ENCODE data around the gene TTC12. TPM values are rescaled to one million over a fixed set of nuclear protein-coding genes. Genes with fewer than 3 reads are reported as not detected.

TTC12 gene
- total and polyA plus RNA-seq, 10 of the 15 experiments (the other 5 are each of a cell fraction or from before 2014, with no cell fraction given) = 3.7 to 14.0 (median 8.1) TPM

DNA sequence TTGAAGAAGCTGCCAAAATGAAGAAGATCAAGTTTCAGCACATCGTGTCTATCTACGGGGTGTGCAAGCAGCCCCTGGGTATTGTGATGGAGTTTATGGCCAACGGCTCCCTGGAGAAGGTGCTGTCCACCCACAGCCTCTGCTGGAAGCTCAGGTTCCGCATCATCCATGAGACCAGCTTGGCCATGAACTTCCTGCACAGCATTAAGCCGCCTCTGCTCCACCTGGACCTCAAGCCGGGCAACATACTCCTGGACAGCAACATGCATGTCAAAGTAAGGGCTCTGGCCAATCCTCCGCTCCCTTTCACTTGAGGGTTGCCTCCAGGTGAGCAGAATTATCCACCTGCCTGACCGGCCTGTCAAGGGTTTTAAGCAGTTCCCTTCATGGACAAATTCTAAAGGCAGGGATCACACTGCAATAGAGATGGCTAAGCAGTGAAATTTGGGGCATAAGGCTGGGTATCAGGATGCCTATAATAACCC, 79.2 kb downstream of the TTC12 start (continued):
- TF ChIP-seq EGR1 (IDR thresholded peaks at IDR 0.05; ENCODE audit: borderline replicate concordance in 1 of 2, low read depth in 2 of 2, low read length in 2 of 2) (no peak), CHD2 (IDR thresholded peaks at IDR 0.05; ENCODE audit: borderline replicate concordance, low read depth, low read length) (no peak), SPI1 (IDR thresholded peaks at IDR 0.05; ENCODE audit: borderline replicate concordance, insufficient read depth, low read depth, low read length) (no peak), TARDBP (IDR thresholded peaks at IDR 0.05; ENCODE audit: borderline replicate concordance) (no peak), SREBF2 (IDR thresholded peaks at IDR 0.05; ENCODE audit: low read length) (no peak)
- TF ChIP-seq, protein P1, sequence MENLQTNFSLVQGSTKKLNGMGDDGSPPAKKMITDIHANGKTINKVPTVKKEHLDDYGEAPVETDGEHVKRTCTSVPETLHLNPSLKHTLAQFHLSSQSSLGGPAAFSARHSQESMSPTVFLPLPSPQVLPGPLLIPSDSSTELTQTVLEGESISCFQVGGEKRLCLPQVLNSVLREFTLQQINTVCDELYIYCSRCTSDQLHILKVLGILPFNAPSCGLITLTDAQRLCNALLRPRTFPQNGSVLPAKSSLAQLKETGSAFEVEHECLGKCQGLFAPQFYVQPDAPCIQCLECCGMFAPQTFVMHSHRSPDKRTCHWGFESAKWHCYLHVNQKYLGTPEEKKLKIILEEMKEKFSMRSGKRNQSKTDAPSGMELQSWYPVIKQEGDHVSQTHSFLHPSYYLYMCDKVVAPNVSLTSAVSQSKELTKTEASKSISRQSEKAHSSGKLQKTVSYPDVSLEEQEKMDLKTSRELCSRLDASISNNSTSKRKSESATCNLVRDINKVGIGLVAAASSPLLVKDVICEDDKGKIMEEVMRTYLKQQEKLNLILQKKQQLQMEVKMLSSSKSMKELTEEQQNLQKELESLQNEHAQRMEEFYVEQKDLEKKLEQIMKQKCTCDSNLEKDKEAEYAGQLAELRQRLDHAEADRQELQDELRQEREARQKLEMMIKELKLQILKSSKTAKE (IDR thresholded peaks at IDR 0.05; ENCODE audit: low read depth, poor library complexity, severe bottlenecking) = no peak

DNA sequence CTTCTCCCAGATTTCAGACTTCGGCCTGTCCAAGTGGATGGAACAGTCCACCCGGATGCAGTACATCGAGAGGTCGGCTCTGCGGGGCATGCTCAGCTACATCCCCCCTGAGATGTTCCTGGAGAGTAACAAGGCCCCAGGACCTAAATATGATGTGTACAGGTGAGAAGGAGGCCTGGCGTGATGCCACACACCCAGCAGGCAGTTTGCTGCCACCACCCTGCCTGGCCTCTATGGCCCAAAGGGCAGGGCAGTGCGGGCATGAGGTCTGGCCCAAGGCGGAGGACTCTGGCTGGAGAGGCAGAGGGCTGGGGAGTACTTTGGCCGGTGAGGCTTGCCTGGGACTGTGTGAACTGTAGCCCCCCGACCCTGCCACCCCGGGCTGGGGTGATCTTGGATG, 80.5 kb downstream of the TTC12 start:
- Histone ChIP-seq H3K27me3 (replicated peaks in 1 of 2; ENCODE audit: control insufficient read depth in 2 of 2, insufficient read depth in 2 of 2, low read length in 1 of 2) (peaks cover 0 to 2% of the 10 kb centered on the region in 2 experiments; a peak in 2 of 4 replicates), H3K79me2 (ENCODE audit: control insufficient read depth, insufficient read depth, low read length) (no peaks in the 10 kb centered on the region), H3K36me3 (ENCODE audit: control insufficient read depth in 2 of 2, insufficient read depth in 2 of 2, low read length in 1 of 2) (no peaks in the 10 kb centered on the region), H3K9me3 (replicated peaks; ENCODE audit: control insufficient read depth, insufficient read depth, low read length) (no peaks in the 10 kb centered on the region), H3K4me1 (ENCODE audit: control insufficient read depth, insufficient read depth, low read length) (no peaks in the 10 kb centered on the region), H4K20me1 (ENCODE audit: control insufficient read depth, insufficient read depth) (no peaks in the 10 kb centered on the region), H3K4me2 (ENCODE audit: control insufficient read depth, insufficient read depth) (no peak overlapping the region), H3K4me3 (no peak overlapping the region), H3K9ac (ENCODE audit: control insufficient read depth, insufficient read depth, low read length) (no peak overlapping the region), H3K27ac (ENCODE audit: control insufficient read depth, insufficient read depth) (no peak overlapping the region), H2AFZ (ENCODE audit: control insufficient read depth, low read depth, low read length) (no peak overlapping the region)
- ChIA-PET RAD21 (ENCODE audit: unreplicated experiment) (no interaction called here), CTCF (no interaction called here), POLR2A (interaction anchor here (0.6 kb wide), 1 partner anchor 136 kb away, joined by 4 read pairs; no protein-coding TSS in a partner anchor), SMC1A (ENCODE audit: uncharacterized antibody, unreplicated experiment) (no interaction called here)
- BruUV-seq (replicated peaks) = no TSS peak
- intact Hi-C loops (cut with micrococcal nuclease; ENCODE audit: unreplicated experiment) = no loop called here
- in situ Hi-C loops (cut with MboI) = no loop called here
- WGBS (ENCODE audit: insufficient coverage, insufficient replicate concordance, low lambda C conversion rate, missing lambda C conversion rate) = 28% methylated on average over 11 of the region's 11 CpGs
- FAIRE-seq = no peak
- no peak for DNase-seq (ENCODE audit: low read depth, low spot score)
- ATAC-seq = no peak
- TF ChIP-seq, protein P2, sequence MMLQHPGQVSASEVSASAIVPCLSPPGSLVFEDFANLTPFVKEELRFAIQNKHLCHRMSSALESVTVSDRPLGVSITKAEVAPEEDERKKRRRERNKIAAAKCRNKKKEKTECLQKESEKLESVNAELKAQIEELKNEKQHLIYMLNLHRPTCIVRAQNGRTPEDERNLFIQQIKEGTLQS (IDR thresholded peaks at IDR 0.05; ENCODE audit: borderline replicate concordance, extremely low read depth, low read depth, low read length) = no peak
- TF ChIP-seq LARP7 (IDR thresholded peaks at IDR 0.05) = no peak
- no peak for TF ChIP-seq CHD4 (IDR thresholded peaks at IDR 0.05)
- TF ChIP-seq FOXM1 (IDR thresholded peaks at IDR 0.05; ENCODE audit: low read depth, low read length) = no peak
- TF ChIP-seq JUNB (IDR thresholded peaks at IDR 0.05) = no peak
- TF ChIP-seq ZNF217 (IDR thresholded peaks at IDR 0.05) = no peak
- no peak for TF ChIP-seq MTA3 (IDR thresholded peaks at IDR 0.05; ENCODE audit: borderline replicate concordance, low read length)
- TF ChIP-seq TCF12 (IDR thresholded peaks at IDR 0.05; ENCODE audit: low read depth, low read length) = no peak
- TF ChIP-seq, protein P3, sequence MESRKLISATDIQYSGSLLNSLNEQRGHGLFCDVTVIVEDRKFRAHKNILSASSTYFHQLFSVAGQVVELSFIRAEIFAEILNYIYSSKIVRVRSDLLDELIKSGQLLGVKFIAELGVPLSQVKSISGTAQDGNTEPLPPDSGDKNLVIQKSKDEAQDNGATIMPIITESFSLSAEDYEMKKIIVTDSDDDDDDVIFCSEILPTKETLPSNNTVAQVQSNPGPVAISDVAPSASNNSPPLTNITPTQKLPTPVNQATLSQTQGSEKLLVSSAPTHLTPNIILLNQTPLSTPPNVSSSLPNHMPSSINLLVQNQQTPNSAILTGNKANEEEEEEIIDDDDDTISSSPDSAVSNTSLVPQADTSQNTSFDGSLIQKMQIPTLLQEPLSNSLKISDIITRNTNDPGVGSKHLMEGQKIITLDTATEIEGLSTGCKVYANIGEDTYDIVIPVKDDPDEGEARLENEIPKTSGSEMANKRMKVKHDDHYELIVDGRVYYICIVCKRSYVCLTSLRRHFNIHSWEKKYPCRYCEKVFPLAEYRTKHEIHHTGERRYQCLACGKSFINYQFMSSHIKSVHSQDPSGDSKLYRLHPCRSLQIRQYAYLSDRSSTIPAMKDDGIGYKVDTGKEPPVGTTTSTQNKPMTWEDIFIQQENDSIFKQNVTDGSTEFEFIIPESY (IDR thresholded peaks at IDR 0.05) = no peak
- no peak for TF ChIP-seq NR2C1 (IDR thresholded peaks at IDR 0.05)
- no peak for TF ChIP-seq ZSCAN29 (IDR thresholded peaks at IDR 0.05)
- no peak for TF ChIP-seq BMI1 (IDR thresholded peaks at IDR 0.05; ENCODE audit: borderline replicate concordance)
- no peak for TF ChIP-seq SIX5 (IDR thresholded peaks at IDR 0.05; ENCODE audit: low read depth, low read length, severe bottlenecking)
